Astrocyte of the spinal cord (primary cell): ENCODE measurements around the gene ASRGL1.
A peak's percentile ranks its signal among the peaks of the same experiment; 100 is the strongest.
"Not testable (repeated sequence)": the region's sequence is repeated elsewhere in the genome, so short reads cannot be mapped to it uniquely, and the experiment has no call there.

Source experiments
- DNase-seq: peaks from one replicate; pipeline ENCODE4 v3.0.0; 2011; ENCODE audit warnings: low read depth, low spot score
- H3K4me3 ChIP-seq: 2 replicates; pipeline ENCODE4 v1.5.1; 2011; ENCODE audit warnings: low read depth, mild to moderate bottlenecking, low read length, moderate library complexity
- in situ Hi-C: cut with HindIII; loops from 2 replicates; pipeline ENCODE4 v1.10.0; 2017; ENCODE audit warnings: low sequenced_read_pairs
- TF ChIP-seq, protein P1 (sequence below): IDR thresholded peaks from 2 replicates; pipeline ENCODE4 v1.5.1; 2012; ENCODE audit warnings: low read depth, mild to moderate bottlenecking, low read length, inconsistent platforms

The ASRGL1 gene

GRCh38 chr11:62372871-62373270, 35.6 kb downstream of the ASRGL1 start:
- no peak overlapping the region for H3K4me3 ChIP-seq
- DNase-seq = no peak
- in situ Hi-C loops = no loop called here
- TF ChIP-seq, protein P1, sequence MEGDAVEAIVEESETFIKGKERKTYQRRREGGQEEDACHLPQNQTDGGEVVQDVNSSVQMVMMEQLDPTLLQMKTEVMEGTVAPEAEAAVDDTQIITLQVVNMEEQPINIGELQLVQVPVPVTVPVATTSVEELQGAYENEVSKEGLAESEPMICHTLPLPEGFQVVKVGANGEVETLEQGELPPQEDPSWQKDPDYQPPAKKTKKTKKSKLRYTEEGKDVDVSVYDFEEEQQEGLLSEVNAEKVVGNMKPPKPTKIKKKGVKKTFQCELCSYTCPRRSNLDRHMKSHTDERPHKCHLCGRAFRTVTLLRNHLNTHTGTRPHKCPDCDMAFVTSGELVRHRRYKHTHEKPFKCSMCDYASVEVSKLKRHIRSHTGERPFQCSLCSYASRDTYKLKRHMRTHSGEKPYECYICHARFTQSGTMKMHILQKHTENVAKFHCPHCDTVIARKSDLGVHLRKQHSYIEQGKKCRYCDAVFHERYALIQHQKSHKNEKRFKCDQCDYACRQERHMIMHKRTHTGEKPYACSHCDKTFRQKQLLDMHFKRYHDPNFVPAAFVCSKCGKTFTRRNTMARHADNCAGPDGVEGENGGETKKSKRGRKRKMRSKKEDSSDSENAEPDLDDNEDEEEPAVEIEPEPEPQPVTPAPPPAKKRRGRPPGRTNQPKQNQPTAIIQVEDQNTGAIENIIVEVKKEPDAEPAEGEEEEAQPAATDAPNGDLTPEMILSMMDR = no peak

DNA sequence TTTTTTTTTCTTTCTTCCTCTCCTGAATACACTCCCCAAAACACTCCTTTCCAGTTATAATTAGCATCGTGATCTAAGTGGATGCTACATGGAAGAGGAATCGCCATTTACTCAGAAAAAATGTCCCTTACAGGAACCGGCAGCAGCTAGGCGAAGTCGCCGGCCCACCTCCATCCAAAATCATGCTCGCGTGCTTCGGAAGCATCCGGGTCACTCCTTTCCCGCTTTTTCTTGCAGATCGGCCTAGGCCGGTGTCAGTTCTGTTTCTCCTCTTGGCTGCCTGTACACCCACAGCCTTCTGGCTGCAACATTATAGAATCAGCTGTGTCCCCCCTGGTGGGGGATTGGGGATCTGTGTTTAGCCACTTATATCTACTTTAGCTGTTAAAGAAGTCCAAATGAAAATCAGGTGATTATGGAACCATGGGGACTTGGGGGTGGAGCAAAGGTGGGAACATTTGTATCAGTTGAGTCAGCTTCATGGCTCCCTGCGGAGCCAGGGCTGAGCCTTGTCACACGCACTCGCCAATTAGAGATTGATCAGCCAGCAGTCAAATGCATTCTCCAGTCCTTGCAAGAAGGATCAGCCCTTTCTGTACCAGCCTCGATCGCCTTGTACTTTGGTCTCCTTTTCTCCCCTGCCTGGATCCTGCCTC, 36.3 kb downstream of the ASRGL1 start:
- in situ Hi-C loops = no loop called here
- DNase-seq = no peak
- TF ChIP-seq, protein P1 = no peak

GRCh38 chr11:62374801-62375200, 37.6 kb downstream of the ASRGL1 start:
- no peak for DNase-seq
- in situ Hi-C loops = no loop called here
- H3K4me3 ChIP-seq = no peak overlapping the region
- TF ChIP-seq, protein P1 = no peak

More for the DNA sequence above, 36.3 kb downstream of the ASRGL1 start:
- no peak overlapping the region for H3K4me3 ChIP-seq

DNA sequence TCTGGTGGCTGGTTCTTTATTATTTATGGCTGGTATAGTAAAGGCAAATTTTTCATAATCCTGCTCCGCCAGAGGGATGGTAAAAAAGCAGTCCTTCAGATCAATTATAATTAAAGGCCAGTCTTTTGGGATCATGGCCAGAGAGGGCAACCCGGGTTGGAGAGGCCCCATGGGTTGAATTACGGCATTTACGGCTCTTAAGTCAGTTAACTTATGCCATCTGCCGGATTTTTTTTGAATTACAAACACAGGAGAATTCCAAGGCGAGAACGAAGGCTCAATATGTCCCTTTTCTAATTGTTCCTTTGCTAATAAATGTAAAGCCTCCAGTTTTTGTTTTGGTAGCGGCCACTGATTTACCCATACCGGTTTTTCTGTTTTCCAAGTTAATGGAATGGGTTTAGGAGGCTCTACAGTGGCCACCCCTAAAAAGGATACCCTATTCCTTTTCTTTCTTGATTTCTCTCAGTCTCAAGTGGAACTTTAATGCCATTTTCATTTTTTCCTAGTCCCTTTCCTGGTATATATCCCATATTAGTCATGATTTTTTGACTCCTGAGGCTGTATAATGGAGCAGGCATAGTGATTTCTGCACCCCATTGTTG, 41.3 kb downstream of the ASRGL1 start:
- H3K4me3 ChIP-seq, in situ Hi-C loops: not testable (repeated sequence)
- peak; percentile 37 for DNase-seq

GRCh38 chr11:62379586-62379985, 42.3 kb downstream of the ASRGL1 start:
- H3K4me3 ChIP-seq, DNase-seq, in situ Hi-C loops: not testable (repeated sequence)

More for the DNA sequence above, 41.3 kb downstream of the ASRGL1 start:
- TF ChIP-seq, protein P1 = peak; percentile 26

DNA sequence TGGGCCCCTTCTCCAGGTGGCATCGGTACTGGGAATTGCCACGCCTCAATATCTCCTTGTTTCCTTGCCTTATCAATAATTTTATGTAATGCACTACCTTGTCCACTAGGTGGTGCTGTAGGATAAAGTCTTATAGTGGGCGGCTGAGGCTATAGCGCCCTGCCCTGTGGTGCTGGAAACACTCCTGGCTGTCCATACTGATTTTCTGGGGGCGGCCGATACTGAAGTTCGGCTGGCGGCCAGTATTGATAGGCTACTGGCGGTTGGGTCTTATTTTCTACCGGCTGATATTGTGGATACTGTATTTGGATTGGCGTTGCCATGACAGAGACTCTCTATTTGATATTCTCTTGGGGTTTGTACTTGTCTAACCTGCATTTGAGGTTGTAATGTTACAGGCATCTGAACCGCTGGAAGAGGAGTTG, 43.6 kb downstream of the ASRGL1 start:
- H3K4me3 ChIP-seq, in situ Hi-C loops: not testable (repeated sequence)
- TF ChIP-seq, protein P1 = peak; percentile 59
- DNase-seq = peak; percentile 65

DNA sequence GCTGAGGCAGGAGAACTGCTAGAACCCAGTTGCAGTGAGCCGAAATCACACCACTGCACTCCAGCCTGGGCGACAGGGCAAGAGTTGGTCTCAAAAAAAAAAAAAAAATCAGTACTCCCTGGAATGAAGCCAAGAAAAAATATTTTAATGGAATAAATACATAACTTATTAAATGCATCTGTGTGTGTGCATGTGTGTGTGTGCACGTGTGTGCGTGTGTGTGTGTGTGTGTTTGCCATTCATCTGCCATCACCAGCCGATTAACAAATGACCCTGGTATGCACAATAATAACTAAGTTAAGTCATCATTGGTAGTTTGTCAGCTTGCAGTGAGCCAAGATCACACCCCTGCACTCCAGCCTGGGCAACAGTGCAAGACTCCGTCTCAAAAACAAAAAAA, 46.6 kb downstream of the ASRGL1 start:
- in situ Hi-C loops = no loop called here
- no peak for DNase-seq
- H3K4me3 ChIP-seq = no peak overlapping the region
- TF ChIP-seq, protein P1 = no peak

- H3K4me3 ChIP-seq, DNase-seq, in situ Hi-C loops: not testable (repeated sequence)
These were observed 48.8 kb downstream of the ASRGL1 start for GRCh38 chr11:62386083-62386482.
